GM06990 (cell line): ENCODE measurements around the gene MICU2.

ENCODE experiments used
- DNase-seq: peaks from one replicate; pipeline ENCODE4 v3.0.0-alpha.2; 2011; ENCODE audit not compliant: insufficient read length; ENCODE audit errors: extremely low read depth
- H3K27me3 ChIP-seq: replicated peaks from 2 replicates; pipeline ENCODE4 v1.6.0; 2011; ENCODE audit warnings: low read length; ENCODE audit not compliant: control insufficient read depth, insufficient read depth
- H3K36me3 ChIP-seq: 2 replicates; pipeline ENCODE4 v1.5.1; 2011; ENCODE audit warnings: low read length; ENCODE audit not compliant: control insufficient read depth, insufficient read depth
- H3K4me3 ChIP-seq: replicated peaks from 2 replicates; pipeline ENCODE4 v1.5.1; 2011; ENCODE audit warnings: low read depth, mild to moderate bottlenecking, control low read depth, low read length
- TF ChIP-seq, protein P1 (sequence below): IDR thresholded peaks from 2 replicates; pipeline ENCODE4 v1.5.1; 2011; ENCODE audit warnings: low read length, control low read depth, mild to moderate bottlenecking, inconsistent platforms; ENCODE audit not compliant: insufficient read depth, poor library complexity, severe bottlenecking

MICU2 gene

DNA sequence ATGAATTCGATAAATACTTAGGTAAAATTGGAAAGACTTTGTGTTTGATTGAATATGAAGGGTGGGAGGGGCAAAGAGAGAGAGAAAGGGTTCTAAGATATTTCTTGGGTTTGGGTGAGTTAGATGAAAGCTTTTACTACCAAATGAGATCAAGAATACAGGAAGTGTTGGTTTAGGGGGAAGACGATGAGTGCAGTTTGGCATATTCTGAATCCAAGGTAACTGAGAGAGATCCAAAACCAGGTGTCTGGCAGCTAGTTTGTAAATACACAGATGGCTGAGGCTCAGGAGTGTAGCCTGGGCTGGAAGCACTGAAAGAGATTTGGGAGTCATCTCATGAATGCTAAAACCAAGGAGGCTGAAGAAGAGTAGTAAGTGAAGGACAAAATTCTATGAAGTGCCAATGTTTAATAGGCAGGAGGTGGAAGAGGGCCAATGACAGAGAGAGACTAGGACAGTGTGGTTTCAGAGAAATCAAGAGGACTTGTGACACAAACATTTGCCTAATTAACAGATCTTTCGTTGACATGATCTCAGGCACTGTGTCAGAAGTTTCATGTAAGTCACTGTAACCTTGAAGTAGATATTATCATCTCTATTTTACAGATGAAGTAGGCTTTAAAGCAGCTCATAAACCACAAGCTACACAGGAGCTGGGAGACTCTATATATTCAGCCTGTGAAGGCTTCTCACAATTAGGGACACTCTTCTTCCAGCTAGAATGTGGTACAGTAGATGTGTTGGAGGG lies 74.7 kb downstream of the MICU2 start:
- no peaks in the 10 kb centered on the region; the same call in none of the 2 replicates for H3K36me3 ChIP-seq
- no peak overlapping the region for H3K4me3 ChIP-seq
- H3K27me3 ChIP-seq: no peaks in the 10 kb centered on the region
- no peak for DNase-seq
- TF ChIP-seq, protein P1, sequence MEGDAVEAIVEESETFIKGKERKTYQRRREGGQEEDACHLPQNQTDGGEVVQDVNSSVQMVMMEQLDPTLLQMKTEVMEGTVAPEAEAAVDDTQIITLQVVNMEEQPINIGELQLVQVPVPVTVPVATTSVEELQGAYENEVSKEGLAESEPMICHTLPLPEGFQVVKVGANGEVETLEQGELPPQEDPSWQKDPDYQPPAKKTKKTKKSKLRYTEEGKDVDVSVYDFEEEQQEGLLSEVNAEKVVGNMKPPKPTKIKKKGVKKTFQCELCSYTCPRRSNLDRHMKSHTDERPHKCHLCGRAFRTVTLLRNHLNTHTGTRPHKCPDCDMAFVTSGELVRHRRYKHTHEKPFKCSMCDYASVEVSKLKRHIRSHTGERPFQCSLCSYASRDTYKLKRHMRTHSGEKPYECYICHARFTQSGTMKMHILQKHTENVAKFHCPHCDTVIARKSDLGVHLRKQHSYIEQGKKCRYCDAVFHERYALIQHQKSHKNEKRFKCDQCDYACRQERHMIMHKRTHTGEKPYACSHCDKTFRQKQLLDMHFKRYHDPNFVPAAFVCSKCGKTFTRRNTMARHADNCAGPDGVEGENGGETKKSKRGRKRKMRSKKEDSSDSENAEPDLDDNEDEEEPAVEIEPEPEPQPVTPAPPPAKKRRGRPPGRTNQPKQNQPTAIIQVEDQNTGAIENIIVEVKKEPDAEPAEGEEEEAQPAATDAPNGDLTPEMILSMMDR: no peak

- H3K4me3 ChIP-seq: no peak overlapping the region
- no peaks in the 10 kb centered on the region; the same call in none of the 2 replicates for H3K36me3 ChIP-seq
- H3K27me3 ChIP-seq: no peaks in the 10 kb centered on the region
- TF ChIP-seq, protein P1: no peak
- no peak for DNase-seq
These were observed 75.4 kb downstream of the MICU2 start for GRCh38 chr13:21528616-21529015.

DNA sequence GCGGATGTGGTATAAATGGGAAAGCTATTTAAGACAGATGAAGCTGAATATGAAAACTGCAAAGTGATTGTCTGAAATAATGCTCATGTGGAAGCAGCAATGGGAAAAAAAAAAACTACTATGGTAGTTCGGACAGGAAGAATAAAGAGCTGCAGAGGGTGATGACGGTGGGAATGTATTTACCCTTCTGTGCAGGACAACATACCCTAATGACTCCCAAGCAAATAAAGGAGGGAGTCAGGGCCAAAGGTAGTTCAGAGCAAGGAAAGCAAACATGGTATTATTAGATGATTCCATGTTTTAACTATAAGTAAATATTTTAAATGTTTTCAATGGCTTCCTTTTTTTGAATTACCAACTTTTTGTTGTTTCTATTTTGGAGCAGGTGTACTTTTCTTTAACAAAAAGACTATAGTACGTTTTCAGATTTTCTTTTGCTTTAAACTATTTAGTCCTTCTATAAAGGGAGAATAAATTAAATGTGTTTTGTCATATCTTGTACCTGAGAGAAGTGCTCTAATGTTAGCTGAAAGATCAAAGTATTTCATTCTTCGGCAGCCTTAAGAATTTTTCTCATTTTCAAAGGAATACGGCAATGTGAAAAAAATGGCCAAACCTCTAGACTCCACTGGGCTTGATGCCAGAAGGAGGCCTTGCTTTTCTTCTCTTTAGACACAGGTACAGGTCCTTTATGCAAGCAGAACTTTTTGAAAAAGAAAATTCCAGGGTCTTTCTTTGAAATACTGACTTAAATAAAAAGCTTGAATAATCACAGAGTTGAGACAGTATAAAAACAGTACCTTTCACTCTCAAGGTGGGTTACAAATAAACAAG lies 77.0 kb downstream of the MICU2 start:
- Histone ChIP-seq H3K4me3 (no peak overlapping the region), H3K36me3 (no peaks in the 10 kb centered on the region; the same call in none of the 2 replicates), H3K27me3 (no peaks in the 10 kb centered on the region)
- TF ChIP-seq, protein P1: no peak
- DNase-seq: no peak

GRCh38 chr13:21522847-21523246 lies 81.1 kb downstream of the MICU2 start:
- TF ChIP-seq, protein P1: no peak
- no peak overlapping the region for H3K4me3 ChIP-seq
- DNase-seq: no peak
- H3K36me3 ChIP-seq: peaks cover 1% of the 10 kb centered on the region
- no peaks in the 10 kb centered on the region for H3K27me3 ChIP-seq

- TF ChIP-seq, protein P1: no peak
- no peak overlapping the region for H3K4me3 ChIP-seq
- DNase-seq: no peak
- H3K36me3 ChIP-seq: peaks cover 1% of the 10 kb centered on the region
- no peaks in the 10 kb centered on the region for H3K27me3 ChIP-seq
These were observed 81.8 kb downstream of the MICU2 start for GRCh38 chr13:21522130-21522529.
